ENCODE data around the gene TNIP3.
"Not testable (repeated sequence)": the region's sequence is repeated elsewhere in the genome, so short reads cannot be mapped to it uniquely, and the experiment has no call there.

Gene TNIP3

GRCh38 chr4:121164291-121164690 lies at the start of gene TNIP3:
Gene TNIP3, minus strand, starts transcription at chr4:121164321. Its CDS starts 196 bp downstream, at chr4:121164125.
- DNase-seq (ENCODE audit: low read depth), result no peak

- DNase-seq (ENCODE audit: low read depth), result no peak
These were observed 48.7 kb upstream of the TNIP3 start for GRCh38 chr4:121212806-121213205.

GRCh38 chr4:121209171-121209570 lies 45.0 kb upstream of the TNIP3 start:
- DNase-seq (ENCODE audit: low read depth), result no peak

- no peak for DNase-seq (ENCODE audit: low read depth)
These were observed 44.3 kb upstream of the TNIP3 start for GRCh38 chr4:121208244-121209007.

GRCh38 chr4:121205777-121206176 lies 41.7 kb upstream of the TNIP3 start:
- not testable (repeated sequence) for DNase-seq (ENCODE audit: low read depth)

GRCh38 chr4:121200795-121201472 lies 36.8 kb upstream of the TNIP3 start:
- DNase-seq (ENCODE audit: low read depth), result no peak

- no peak for DNase-seq (ENCODE audit: low read depth)
These were observed 35.8 kb upstream of the TNIP3 start for GRCh38 chr4:121199742-121200561.

- no peak for DNase-seq (ENCODE audit: low read depth)
These were observed 34.1 kb upstream of the TNIP3 start for GRCh38 chr4:121198251-121198650.

GRCh38 chr4:121195649-121196048 lies 31.5 kb upstream of the TNIP3 start:
- DNase-seq (ENCODE audit: low read depth), result no peak

- no peak for DNase-seq (ENCODE audit: low read depth)
These were observed 28.4 kb upstream of the TNIP3 start for GRCh38 chr4:121192480-121192879.

- no peak for DNase-seq (ENCODE audit: low read depth)
These were observed 27.9 kb upstream of the TNIP3 start for GRCh38 chr4:121192013-121192412.

GRCh38 chr4:121191361-121191760 lies 27.2 kb upstream of the TNIP3 start:
- no peak for DNase-seq (ENCODE audit: low read depth)

GRCh38 chr4:121190389-121190788 lies 26.3 kb upstream of the TNIP3 start:
- no peak for DNase-seq (ENCODE audit: low read depth)

GRCh38 chr4:121189326-121190215 lies 25.4 kb upstream of the TNIP3 start:
- no peak for DNase-seq (ENCODE audit: low read depth)

GRCh38 chr4:121187206-121187605 lies 23.1 kb upstream of the TNIP3 start:
- no peak for DNase-seq (ENCODE audit: low read depth)

- no peak for DNase-seq (ENCODE audit: low read depth)
These were observed 21.8 kb upstream of the TNIP3 start for GRCh38 chr4:121185960-121186359.

- DNase-seq (ENCODE audit: low read depth), result no peak
These were observed 19.9 kb upstream of the TNIP3 start for GRCh38 chr4:121183989-121184388.

GRCh38 chr4:121183361-121183760 lies 19.2 kb upstream of the TNIP3 start:
- DNase-seq (ENCODE audit: low read depth), result no peak

- peak; percentile 11 for DNase-seq (ENCODE audit: low read depth)
These were observed 18.2 kb upstream of the TNIP3 start for GRCh38 chr4:121182296-121182695.

- DNase-seq (ENCODE audit: low read depth), result no peak
These were observed 17.4 kb upstream of the TNIP3 start for GRCh38 chr4:121181493-121181892.

- no peak for DNase-seq (ENCODE audit: low read depth)
These were observed 16.4 kb upstream of the TNIP3 start for GRCh38 chr4:121180558-121180957.
